ENCODE data around the gene KANSL1. TPM values are rescaled to one million over a fixed set of nuclear protein-coding genes. Genes with fewer than 3 reads are reported as not detected.

KANSL1 gene
- total and polyA plus RNA-seq, 2 of the 4 experiments (the other 2 are of a cell fraction): 19.1 to 49.6 TPM

GRCh38 chr17:46074540-46074939 lies 118.7 kb downstream of the KANSL1 start:
- Histone ChIP-seq H3K4me3 (ENCODE audit: insufficient read depth, low read depth, low read length) (no peak overlapping the region), H4K5ac (ENCODE audit: low read depth, low read length) (no peak overlapping the region), H2BK15ac (ENCODE audit: low read depth, low read length) (no peak overlapping the region), H3K4ac (ENCODE audit: low read depth, low read length) (no peak overlapping the region), H3K36me3 (ENCODE audit: control insufficient read depth, insufficient read depth, low read length) (peaks cover 3% of the 10 kb centered on the region; the same call in 1 of the 2 replicates), H2AK9ac (replicated peaks; ENCODE audit: low read depth, low read length, poor library complexity) (no peak overlapping the region), H2BK120ac (ENCODE audit: low read depth, low read length) (no peak overlapping the region), H2BK20ac (ENCODE audit: low read depth, low read length) (no peak overlapping the region), H4K8ac (ENCODE audit: low read depth in 2 of 2, low read length in 2 of 2) (no peak overlapping the region), H3K9me1 (ENCODE audit: insufficient read depth, low read length) (no peaks in the 10 kb centered on the region; the same call in 1 of the 2 replicates), H3K79me1 (ENCODE audit: low read depth in 1 of 2, low read length in 2 of 2) (peaks cover 33 to 72% of the 10 kb centered on the region in 2 experiments), H2AK5ac (ENCODE audit: low read depth, low read length) (no peak overlapping the region), H2BK5ac (ENCODE audit: low read depth, low read length, poor library complexity, severe bottlenecking) (no peak overlapping the region), H3K18ac (ENCODE audit: low read depth, low read length) (no peak overlapping the region), H3K9ac (ENCODE audit: low read depth, low read length) (no peak overlapping the region), H3K27ac (ENCODE audit: insufficient read depth, low read length) (no peak overlapping the region), H3K4me1 (ENCODE audit: control insufficient read depth, insufficient read depth, low read length) (peaks cover 4% of the 10 kb centered on the region; the same call in 1 of the 2 replicates), H3K56ac (ENCODE audit: extremely low read depth, insufficient read depth, low read length) (no peak overlapping the region), H3K9me3 (ENCODE audit: control insufficient read depth, insufficient read depth, low read length) (no peaks in the 10 kb centered on the region), H3K27me3 (ENCODE audit: control insufficient read depth, insufficient read depth, low read length) (no peaks in the 10 kb centered on the region), H4K91ac (ENCODE audit: insufficient read depth, low read depth, low read length) (no peak overlapping the region), H2AFZ (replicated peaks; ENCODE audit: low read length, poor library complexity) (no peak overlapping the region), H3K4me2 (ENCODE audit: low read depth, low read length) (no peak overlapping the region), H4K20me1 (ENCODE audit: insufficient read depth, low read length) (peaks cover 41% of the 10 kb centered on the region; the same call in 1 of the 2 replicates), H3K23ac (ENCODE audit: low read depth, low read length) (no peak overlapping the region), H3K14ac (replicated peaks; ENCODE audit: low read depth, low read length) (no peak overlapping the region)
- TF ChIP-seq CEBPB (IDR thresholded peaks at IDR 0.05; ENCODE audit: low read depth, low read length): peak; percentile 46
- TF ChIP-seq MXI1 (IDR thresholded peaks at IDR 0.05; ENCODE audit: borderline replicate concordance, low read depth, low read length): no peak
- dilution Hi-C loops (cut with HindIII; ENCODE audit: low sequenced_read_pairs, unreplicated experiment): no loop called here
- intact Hi-C loops (cut with micrococcal nuclease): no loop called here
- ATAC-seq (ENCODE audit: low read depth): no peak
- WGBS, 2 experiments (ENCODE audit: extremely low coverage in 2 of 2, insufficient read length in 1 of 2): no CpG with 5 or more reads among the region's 1 CpG
- in situ Hi-C loops (cut with MboI; ENCODE audit: low sequenced_read_pairs): no loop called here
- CTCF ChIA-PET: no interaction called here
- DNase-seq: no peak
- BruUV-seq (replicated peaks): no TSS peak
- POLR2A ChIA-PET (ENCODE audit: unreplicated experiment): no interaction called here

Measured in IMR-90 (cell line).